ENCODE measurements around the gene FARP2. TPM values are rescaled to one million over a fixed set of nuclear protein-coding genes. Genes with fewer than 3 reads are reported as not detected.

Gene FARP2
- total RNA-seq, 2 experiments from 2014 or later = 17.2 to 18.3 TPM

- ChIA-PET CTCF (no interaction called here), POLR2A (no interaction called here)
- no peaks in the 10 kb centered on the region for H3K4me1 Mint-ChIP-seq (ENCODE audit: low read depth)
- no peak overlapping the region for H3K27ac Mint-ChIP-seq
- no peak for ATAC-seq (ENCODE audit: poor library complexity)
- DNase-seq = no peak
- H3K4me3 ChIP-seq (ENCODE audit: low read length) = no peak overlapping the region
- H3K4me1 ChIP-seq (ENCODE audit: insufficient read depth, low read length) = peaks cover 5% of the 10 kb centered on the region
- H3K4me3 Mint-ChIP-seq = no peak overlapping the region
- H3K27me3 ChIP-seq (ENCODE audit: control insufficient read depth in 1 of 2, insufficient read depth in 2 of 2, low read length in 2 of 2) = peaks cover 1 to 6% of the 10 kb centered on the region in 2 experiments
- H3K36me3 ChIP-seq (ENCODE audit: insufficient read depth, low read length) = no peaks in the 10 kb centered on the region
- H3K36me3 Mint-ChIP-seq (ENCODE audit: low read depth) = no peaks in the 10 kb centered on the region
- TF ChIP-seq CTCF (IDR thresholded peaks at IDR 0.05) = no peak
- H3K9me3 Mint-ChIP-seq = no peaks in the 10 kb centered on the region
- H3K9me3 ChIP-seq (ENCODE audit: control insufficient read depth in 1 of 2, insufficient read depth in 1 of 2, low read length in 2 of 2) = no peaks in the 10 kb centered on the region
- no peak overlapping the region for H3K27ac ChIP-seq (ENCODE audit: low read depth in 1 of 2, low read length in 2 of 2)
- intact Hi-C loops (cut with DNase I, micrococcal nuclease) = no loop called here
- peaks cover 33% of the 10 kb centered on the region for H3K27me3 Mint-ChIP-seq
Measured at GRCh38 chr2:241467777-241468475, 111.8 kb downstream of the FARP2 start.

GRCh38 chr2:241468476-241468781, 112.3 kb downstream of the FARP2 start:
- Histone ChIP-seq H3K4me3 (ENCODE audit: low read length) (no peak overlapping the region), H3K4me1 (ENCODE audit: insufficient read depth, low read length) (peaks cover 5% of the 10 kb centered on the region), H3K9me3 (ENCODE audit: control insufficient read depth in 1 of 2, insufficient read depth in 1 of 2, low read length in 2 of 2) (no peaks in the 10 kb centered on the region), H3K27me3 (ENCODE audit: control insufficient read depth in 1 of 2, insufficient read depth in 2 of 2, low read length in 2 of 2) (peaks cover 4 to 9% of the 10 kb centered on the region in 2 experiments), H3K36me3 (ENCODE audit: insufficient read depth, low read length) (no peaks in the 10 kb centered on the region), H3K27ac (ENCODE audit: low read depth in 1 of 2, low read length in 2 of 2) (no peak overlapping the region)
- CTCF ChIA-PET = no interaction called here
- Mint-ChIP-seq H3K27me3 (peaks cover 38% of the 10 kb centered on the region), H3K36me3 (ENCODE audit: low read depth) (no peaks in the 10 kb centered on the region), H3K4me3 (no peak overlapping the region), H3K4me1 (ENCODE audit: low read depth) (no peaks in the 10 kb centered on the region), H3K9me3 (no peaks in the 10 kb centered on the region), H3K27ac (no peak overlapping the region)
- no peak for ATAC-seq (ENCODE audit: poor library complexity)
- POLR2A ChIA-PET = no interaction called here
- DNase-seq = no peak
- TF ChIP-seq CTCF (IDR thresholded peaks at IDR 0.05) = no peak
- intact Hi-C loops (cut with DNase I, micrococcal nuclease) = no loop called here

GRCh38 chr2:241469746-241470145, 113.7 kb downstream of the FARP2 start:
- H3K27ac Mint-ChIP-seq = no peak overlapping the region
- H3K27me3 Mint-ChIP-seq = peaks cover 40% of the 10 kb centered on the region
- H3K36me3 ChIP-seq (ENCODE audit: insufficient read depth, low read length) = no peaks in the 10 kb centered on the region
- no peak overlapping the region for H3K4me3 ChIP-seq (ENCODE audit: low read length)
- peaks cover 4 to 12% of the 10 kb centered on the region in 2 experiments for H3K27me3 ChIP-seq (ENCODE audit: control insufficient read depth in 1 of 2, insufficient read depth in 2 of 2, low read length in 2 of 2)
- no peaks in the 10 kb centered on the region for H3K36me3 Mint-ChIP-seq (ENCODE audit: low read depth)
- intact Hi-C loops (cut with DNase I, micrococcal nuclease) = no loop called here
- ChIA-PET POLR2A (no interaction called here), CTCF (no interaction called here)
- no peak overlapping the region for H3K4me3 Mint-ChIP-seq
- peaks cover 5% of the 10 kb centered on the region for H3K4me1 ChIP-seq (ENCODE audit: insufficient read depth, low read length)
- ATAC-seq (ENCODE audit: poor library complexity) (no peak), DNase-seq (no peak)
- no peaks in the 10 kb centered on the region for H3K9me3 Mint-ChIP-seq
- no peaks in the 10 kb centered on the region for H3K9me3 ChIP-seq (ENCODE audit: control insufficient read depth in 1 of 2, insufficient read depth in 1 of 2, low read length in 2 of 2)
- no peaks in the 10 kb centered on the region for H3K4me1 Mint-ChIP-seq (ENCODE audit: low read depth)
- no peak for TF ChIP-seq CTCF (IDR thresholded peaks at IDR 0.05)
- H3K27ac ChIP-seq (ENCODE audit: low read depth in 1 of 2, low read length in 2 of 2) = no peak overlapping the region
